Upper lobe of right lung (tissue), 1 donor: ENCODE results near the gene WDR75. TPM values are rescaled to one million over a fixed set of nuclear protein-coding genes. Genes with fewer than 3 reads are reported as not detected.

Experiments
- ATAC-seq: fragments of 200-7000 bp; cut with Tn5 transposase; one replicate; pipeline ENCODE4 v1.9.1; 2020; ENCODE audit warnings: mild to moderate bottlenecking, moderate library complexity
- DNase-seq: peaks from one replicate; pipeline ENCODE4 v3.0.0-alpha.2; 2020
- H3K27ac ChIP-seq: fragments of 200-600 bp; one replicate; pipeline ENCODE4 v1.8.0; 2022
- H3K27me3 ChIP-seq: fragments of 200-600 bp; one replicate; pipeline ENCODE4 v1.8.0; 2022; ENCODE audit warnings: mild to moderate bottlenecking
- H3K36me3 ChIP-seq: fragments of 200-600 bp; one replicate; pipeline ENCODE4 v1.8.0; 2022
- H3K4me1 ChIP-seq: fragments of 200-600 bp; one replicate; pipeline ENCODE4 v1.8.0; 2022
- H3K4me3 ChIP-seq: fragments of 200-600 bp; one replicate; pipeline ENCODE4 v1.8.0; 2022; ENCODE audit warnings: mild to moderate bottlenecking
- H3K9me3 ChIP-seq: fragments of 200-600 bp; one replicate; pipeline ENCODE4 v1.8.0; 2022
- CTCF ChIP-seq: fragments of 200-600 bp; IDR thresholded peaks from one replicate; pipeline ENCODE4 v1.8.0; 2022; ENCODE audit warnings: antibody characterized with exemption
- intact Hi-C: fragments of 100-400 bp; cut with DNase I; formaldehyde crosslinking; loops from one replicate; pipeline ENCODE4 v1.11.0; 2022
- total RNA-seq: library from RNA; stranded (reverse); fragmentation: NEBNext Ultra II Directional; extraction: Animal tissue kit (Norgen Biotek cat#: 25700); gene quantifications from one replicate; pipeline ENCODE4 v1.2.1, GENCODE V29; 2021
- donor health status: DM: no; HTN: yes; CAD: no; lungs with severe emphysema.

Gene WDR75
- total RNA-seq, 1 donor from 2014 or later: 23.4 TPM

GRCh38 chr2:189506514-189506976, 65.3 kb downstream of the WDR75 start:
- Histone ChIP-seq H3K27me3 (no peaks in the 10 kb centered on the region), H3K27ac (no peak overlapping the region), H3K4me1 (no peaks in the 10 kb centered on the region), H3K36me3 (no peaks in the 10 kb centered on the region), H3K9me3 (no peaks in the 10 kb centered on the region), H3K4me3 (no peak overlapping the region)
- ATAC-seq (no peak), DNase-seq (no peak)
- intact Hi-C loops: no loop called here
- TF ChIP-seq CTCF: no peak

DNA sequence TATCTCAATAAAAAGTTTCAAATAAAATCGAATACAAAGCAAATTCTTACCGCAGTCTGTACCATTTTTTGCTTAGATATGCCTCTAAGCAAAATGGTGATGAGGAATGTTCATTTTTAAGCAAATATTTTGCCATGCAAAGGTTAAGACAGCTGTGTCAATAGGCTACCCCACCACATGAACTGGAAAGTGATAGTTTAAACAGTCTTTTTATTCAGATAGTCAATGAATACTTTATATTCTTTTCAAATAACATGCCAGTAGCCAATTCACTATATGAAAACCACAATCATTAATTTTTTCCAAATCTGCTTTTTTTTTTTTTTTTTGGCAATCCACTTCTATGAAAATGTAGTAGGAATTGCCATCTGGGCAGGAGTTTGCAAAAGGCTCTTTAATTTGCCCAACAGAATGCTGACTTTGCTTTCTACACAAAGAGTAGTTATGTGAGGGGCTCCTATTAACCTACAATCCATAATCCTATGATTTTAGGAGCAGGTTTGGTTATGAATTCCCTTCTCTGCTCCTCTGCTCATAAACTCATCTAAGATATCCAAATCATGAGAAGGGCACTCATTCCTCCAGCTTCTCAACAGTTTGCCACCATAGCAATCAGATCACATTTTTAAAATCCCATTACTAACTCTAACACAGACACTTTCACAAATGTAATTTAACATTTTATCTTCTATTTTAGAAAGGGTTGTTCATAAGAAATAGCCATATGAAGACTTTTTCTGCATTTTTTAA, 70.1 kb downstream of the WDR75 start:
- intact Hi-C loops: no loop called here
- no peaks in the 10 kb centered on the region for H3K36me3 ChIP-seq
- no peak overlapping the region for H3K4me3 ChIP-seq
- H3K27ac ChIP-seq: no peak overlapping the region
- DNase-seq (no peak), ATAC-seq (no peak)
- TF ChIP-seq CTCF: no peak
- no peaks in the 10 kb centered on the region for H3K27me3 ChIP-seq
- peaks cover 3% of the 10 kb centered on the region for H3K4me1 ChIP-seq
- H3K9me3 ChIP-seq: no peaks in the 10 kb centered on the region

- intact Hi-C loops: no loop called here
- H3K36me3 ChIP-seq: no peaks in the 10 kb centered on the region
- peaks cover 3% of the 10 kb centered on the region for H3K4me1 ChIP-seq
- ATAC-seq: no peak
- no peak overlapping the region for H3K27ac ChIP-seq
- H3K9me3 ChIP-seq: no peaks in the 10 kb centered on the region
- no peaks in the 10 kb centered on the region for H3K27me3 ChIP-seq
- no peak for DNase-seq
- H3K4me3 ChIP-seq: no peak overlapping the region
- TF ChIP-seq CTCF: no peak
These were observed 70.7 kb downstream of the WDR75 start for GRCh38 chr2:189511960-189512319.

GRCh38 chr2:189512879-189513278, 71.6 kb downstream of the WDR75 start:
- intact Hi-C loops: no loop called here

DNA sequence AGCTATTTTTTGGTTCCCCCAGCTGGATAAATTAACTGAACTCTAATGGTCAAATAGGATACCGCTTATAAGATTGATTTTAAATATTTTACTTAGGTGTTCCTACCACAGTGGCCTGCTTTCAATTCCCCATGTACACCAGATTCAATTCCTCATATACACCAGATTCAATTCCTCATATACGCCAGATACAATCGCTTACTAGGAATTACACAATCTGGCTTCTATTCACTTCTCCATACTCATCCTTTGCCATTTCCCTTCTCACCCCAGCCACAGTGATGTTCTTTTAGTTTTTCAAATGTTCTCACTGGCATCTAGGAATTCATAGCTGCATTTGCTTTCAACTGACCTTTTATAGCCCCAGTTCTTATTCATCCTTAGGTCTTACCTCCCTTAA, 72.8 kb downstream of the WDR75 start:
- no peak overlapping the region for H3K27ac ChIP-seq
- ATAC-seq: peak; percentile 83

More at GRCh38 chr2:189512879-189513278, 71.6 kb downstream of the WDR75 start:
- H3K4me1 ChIP-seq: peaks cover 3% of the 10 kb centered on the region
- no peak for DNase-seq
- H3K9me3 ChIP-seq: no peaks in the 10 kb centered on the region
- no peak for TF ChIP-seq CTCF
- no peak overlapping the region for H3K27ac ChIP-seq
- H3K36me3 ChIP-seq: no peaks in the 10 kb centered on the region
- ATAC-seq: no peak
- no peak overlapping the region for H3K4me3 ChIP-seq
- no peaks in the 10 kb centered on the region for H3K27me3 ChIP-seq

More for the DNA sequence above, 72.8 kb downstream of the WDR75 start:
- Histone ChIP-seq H3K4me3 (no peak overlapping the region), H3K27me3 (no peaks in the 10 kb centered on the region), H3K9me3 (no peaks in the 10 kb centered on the region), H3K4me1 (peaks cover 3% of the 10 kb centered on the region), H3K36me3 (no peaks in the 10 kb centered on the region)
- no peak for DNase-seq
- intact Hi-C loops: no loop called here
- TF ChIP-seq CTCF: no peak
